HG02938 (cell line): ENCODE data around the gene PDZD2.
"Not testable (repeated sequence)": the region's sequence is repeated elsewhere in the genome, so short reads cannot be mapped to it uniquely, and the experiment has no call there.

Source experiments
- ATAC-seq: cut with Tn5 transposase; IDR thresholded peaks from one replicate; pipeline ENCODE4 v1.9.1; 2021; ENCODE audit warnings: mild to moderate bottlenecking, moderate library complexity; ENCODE audit not compliant: unreplicated experiment

PDZD2 gene

GRCh38 chr5:31767335-31768031, 128.6 kb downstream of the PDZD2 start:
- ATAC-seq = peak; percentile 55

GRCh38 chr5:31768046-31768445, 129.1 kb downstream of the PDZD2 start:
- no peak for ATAC-seq

GRCh38 chr5:31768784-31769183, 129.9 kb downstream of the PDZD2 start:
- ATAC-seq = no peak

GRCh38 chr5:31769530-31769929, 130.6 kb downstream of the PDZD2 start:
- ATAC-seq = no peak

GRCh38 chr5:31770132-31770720, 131.3 kb downstream of the PDZD2 start:
- ATAC-seq = no peak

GRCh38 chr5:31770998-31771397, 132.1 kb downstream of the PDZD2 start:
- peak; percentile 77 for ATAC-seq

- peak; percentile 4 for ATAC-seq
These were observed 132.6 kb downstream of the PDZD2 start for GRCh38 chr5:31771500-31771899.

GRCh38 chr5:31776294-31776693, 137.4 kb downstream of the PDZD2 start:
- not testable (repeated sequence) for ATAC-seq

- ATAC-seq = no peak
These were observed 138.2 kb downstream of the PDZD2 start for GRCh38 chr5:31776976-31777651.

- no peak for ATAC-seq
These were observed 142.8 kb downstream of the PDZD2 start for GRCh38 chr5:31781772-31782171.

- no peak for ATAC-seq
These were observed 144.2 kb downstream of the PDZD2 start for GRCh38 chr5:31783086-31783645.

GRCh38 chr5:31783731-31784130, 144.8 kb downstream of the PDZD2 start:
- ATAC-seq = no peak

- no peak for ATAC-seq
These were observed 147.2 kb downstream of the PDZD2 start for GRCh38 chr5:31786090-31786631.

- no peak for ATAC-seq
These were observed 155.1 kb downstream of the PDZD2 start for GRCh38 chr5:31794009-31794408.

- ATAC-seq = no peak
These were observed 159.2 kb downstream of the PDZD2 start for GRCh38 chr5:31798168-31798567.

- ATAC-seq = no peak
These were observed 161.4 kb downstream of the PDZD2 start for GRCh38 chr5:31800351-31800750.

GRCh38 chr5:31805785-31806400, 167.0 kb downstream of the PDZD2 start:
- no peak for ATAC-seq

- ATAC-seq = no peak
These were observed 167.6 kb downstream of the PDZD2 start for GRCh38 chr5:31806561-31806960.

GRCh38 chr5:31807789-31808540, 169.0 kb downstream of the PDZD2 start:
- no peak for ATAC-seq
